Measurements from ENCODE around the gene OR2L3.

- TF ChIP-seq CTCF (IDR thresholded peaks at IDR 0.05; ENCODE audit: poor library complexity, severe bottlenecking) (no peak), TAF1 (IDR thresholded peaks at IDR 0.05; ENCODE audit: low read depth) (no peak), EZH2 (IDR thresholded peaks at IDR 0.05; ENCODE audit: borderline replicate concordance, insufficient read depth, low read length, poor library complexity, severe bottlenecking) (no peak), MXI1 (conservative IDR thresholded peaks at IDR 0.05; ENCODE audit: poor library complexity, severe bottlenecking) (no peak), POLR2AphosphoS5 (IDR thresholded peaks at IDR 0.05) (no peak), EP300 (conservative IDR thresholded peaks at IDR 0.05; ENCODE audit: poor library complexity, severe bottlenecking) (no peak)
These were observed 8.0 kb downstream of the OR2L3 start for GRCh38 chr1:248054671-248055070.
